ENCODE data around the gene HNRNPH2.

Gene HNRNPH2

GRCh38 chrX:101397779-101398178 is 10.2 kb upstream of the HNRNPH2 start:
- DNase-seq = no peak

DNA sequence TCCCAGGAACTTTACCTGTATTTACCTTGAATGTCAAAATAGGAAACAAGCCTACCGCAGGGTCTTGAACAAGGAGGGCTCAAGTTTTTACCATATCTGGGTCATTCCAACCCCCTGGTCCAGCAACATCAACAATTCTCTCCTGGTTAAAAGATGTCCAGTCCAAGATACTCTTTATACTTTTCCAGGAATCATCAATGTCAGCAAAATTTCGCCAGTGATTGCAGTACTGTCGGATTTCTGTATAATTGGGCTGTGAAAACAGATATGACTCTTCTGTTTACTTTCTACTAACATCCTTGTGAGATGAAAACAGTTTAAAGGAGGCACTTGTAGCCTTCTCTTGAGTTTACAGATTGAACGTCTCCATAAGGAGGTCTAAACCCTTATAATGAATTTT is 9.3 kb upstream of the HNRNPH2 start:
- DNase-seq = no peak

DNA sequence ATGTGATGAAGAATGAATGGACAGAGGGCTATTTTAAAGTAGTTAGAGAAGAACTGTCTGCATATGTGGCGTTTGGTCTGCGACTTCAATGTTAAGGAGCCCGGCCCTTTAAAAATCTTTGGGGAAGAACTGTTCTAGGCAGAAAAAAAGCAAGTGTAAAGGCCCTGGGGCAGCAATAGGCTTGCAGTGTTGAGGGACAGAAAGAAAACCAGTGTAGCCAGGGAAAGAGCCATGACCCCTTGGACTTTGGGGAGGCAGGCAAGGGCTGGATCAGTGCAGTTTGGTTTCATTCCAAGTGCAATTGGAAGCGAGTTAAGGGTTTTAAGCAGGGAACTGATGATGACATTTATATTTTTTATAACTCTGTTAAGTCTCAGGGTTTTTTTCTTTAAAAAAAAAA is 8.2 kb upstream of the HNRNPH2 start:
- no peak for DNase-seq

- DNase-seq = no peak
These were observed 765 bp upstream of the HNRNPH2 start for GRCh38 chrX:101407167-101407747.

GRCh38 chrX:101408532-101408841 is 465 bp downstream of the HNRNPH2 start:
- DNase-seq = no peak

DNA sequence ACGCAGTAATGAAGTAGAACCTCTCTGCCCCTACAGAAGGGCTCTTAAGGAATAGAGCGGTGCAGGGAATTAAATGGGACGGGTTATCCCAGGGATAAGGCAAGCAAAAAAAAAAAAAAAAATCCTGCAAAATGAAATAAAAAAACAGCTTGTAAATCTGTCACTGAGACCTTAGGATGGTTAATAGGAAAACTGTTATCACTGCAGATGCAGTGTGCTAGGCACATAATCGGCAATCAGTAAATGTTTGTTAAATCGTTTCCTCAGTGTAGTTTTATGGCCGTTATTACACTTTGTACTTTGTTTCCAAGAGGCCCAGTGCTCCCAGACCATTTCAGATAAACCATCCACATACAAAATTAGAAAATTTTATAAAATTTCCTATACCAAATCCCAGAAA is 1.0 kb downstream of the HNRNPH2 start:
- DNase-seq = no peak

GRCh38 chrX:101410461-101410860 is 2.4 kb downstream of the HNRNPH2 start:
- DNase-seq = no peak

- no peak for DNase-seq
These were observed 4.0 kb downstream of the HNRNPH2 start for GRCh38 chrX:101411984-101412383.

DNA sequence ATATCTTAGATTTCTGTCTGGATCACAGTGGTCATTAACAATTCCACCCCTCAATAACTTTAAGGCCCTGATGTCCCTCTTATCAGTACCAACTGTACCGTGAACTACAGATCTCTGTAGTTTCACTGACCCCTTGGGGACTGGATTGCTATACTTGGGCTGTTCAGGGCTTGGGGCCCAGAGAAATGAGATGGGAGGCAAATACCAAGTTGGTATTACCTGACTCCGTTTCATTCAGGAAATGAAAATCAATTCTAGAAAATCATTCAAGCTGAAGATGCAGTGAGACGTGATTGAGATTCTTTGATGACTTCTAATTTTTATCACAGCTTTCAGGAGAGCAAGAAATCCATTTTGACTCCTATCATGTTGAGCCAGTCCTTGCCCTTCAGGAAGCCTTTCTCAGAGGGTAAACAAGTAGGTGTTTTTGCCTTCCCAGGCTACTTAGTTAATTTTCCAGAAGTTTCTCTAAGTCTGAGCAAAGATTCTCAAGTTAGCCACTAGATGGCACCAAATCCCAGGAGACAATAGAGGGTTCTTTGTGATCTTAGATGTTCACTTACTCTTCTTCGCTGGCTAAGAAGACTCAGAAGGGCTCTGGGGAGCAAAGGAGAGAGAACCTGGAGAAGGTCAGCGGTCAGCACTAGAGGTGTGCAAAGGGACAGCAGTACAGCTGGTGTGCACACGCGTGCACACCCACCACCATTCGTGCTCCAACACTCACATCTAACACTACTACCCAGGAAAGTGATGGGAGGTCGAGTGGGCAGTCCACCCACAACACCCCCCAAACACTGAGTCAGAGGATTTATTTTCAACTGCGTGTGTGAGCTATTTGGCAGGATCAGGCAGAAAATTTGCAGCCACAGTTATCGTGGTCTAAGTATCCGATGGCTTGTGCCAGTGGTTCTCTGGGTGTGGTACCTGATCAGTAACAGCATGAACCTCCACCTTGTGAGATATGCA is 7.4 kb downstream of the HNRNPH2 start:
- no peak for DNase-seq

GRCh38 chrX:101416691-101417090 is 8.7 kb downstream of the HNRNPH2 start:
- no peak for DNase-seq

DNA sequence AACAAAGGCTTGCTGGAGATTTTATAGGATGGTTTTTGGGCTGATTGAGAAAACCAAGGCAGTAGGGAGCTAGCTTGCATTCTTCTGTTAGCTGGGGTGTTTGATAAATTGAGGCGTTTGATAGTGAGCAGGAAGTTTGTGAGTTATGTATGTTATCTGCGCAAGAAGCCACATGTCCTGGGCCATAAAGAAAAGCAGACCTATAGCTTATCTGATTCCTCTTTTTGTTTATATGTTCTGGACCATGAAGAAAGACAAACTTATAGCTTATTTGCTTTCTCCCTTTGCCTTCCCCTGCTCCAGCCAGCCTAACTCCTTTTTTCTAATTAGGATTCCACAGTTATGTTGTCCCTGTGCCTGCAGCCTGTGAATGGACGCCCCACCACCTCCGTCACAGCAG is 9.2 kb downstream of the HNRNPH2 start:
- DNase-seq = no peak

DNA sequence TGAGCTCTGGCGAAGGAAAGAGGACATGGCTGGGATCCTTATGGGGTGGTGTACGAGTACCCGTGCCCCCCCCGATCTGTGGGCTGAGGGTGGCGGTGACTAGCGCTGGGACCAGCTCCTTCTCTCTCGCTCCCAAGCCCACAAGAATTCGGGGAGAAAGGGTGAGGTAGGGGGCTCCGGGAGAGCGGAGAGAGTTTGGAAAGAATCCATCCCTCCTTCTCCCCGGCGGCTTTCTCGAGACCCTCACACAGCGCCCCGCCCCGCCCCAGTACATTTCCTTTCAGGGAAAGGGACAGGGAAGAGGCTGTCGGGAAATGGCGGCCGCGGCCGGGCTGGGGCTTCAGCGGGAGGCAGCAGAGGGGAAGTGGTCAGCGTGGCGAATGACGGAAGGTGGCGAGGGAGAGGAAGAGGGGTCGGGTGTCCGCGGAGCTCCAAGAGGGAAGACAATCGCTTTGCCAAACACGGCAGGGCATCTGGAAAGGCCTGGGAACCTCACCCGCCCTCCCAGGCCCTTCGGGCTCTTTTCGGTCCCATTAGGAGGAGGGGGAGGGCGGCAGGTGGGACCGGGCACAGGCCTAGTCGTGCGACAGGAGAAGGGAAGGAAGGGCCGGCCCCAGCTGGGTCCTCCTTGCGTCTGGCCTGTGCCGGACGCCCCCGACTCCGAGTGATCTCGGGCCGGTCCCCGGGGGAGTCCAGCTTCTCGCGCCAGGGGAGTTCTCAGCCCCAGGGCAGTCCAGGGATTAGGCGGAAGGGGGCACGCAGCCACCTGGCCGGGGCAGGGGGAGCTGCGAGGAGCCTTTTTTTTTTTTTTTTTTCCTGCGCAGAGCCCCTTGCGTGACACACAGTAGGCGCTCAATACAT is 10.2 kb downstream of the HNRNPH2 start:
- peak; percentile 7 for DNase-seq

DNA sequence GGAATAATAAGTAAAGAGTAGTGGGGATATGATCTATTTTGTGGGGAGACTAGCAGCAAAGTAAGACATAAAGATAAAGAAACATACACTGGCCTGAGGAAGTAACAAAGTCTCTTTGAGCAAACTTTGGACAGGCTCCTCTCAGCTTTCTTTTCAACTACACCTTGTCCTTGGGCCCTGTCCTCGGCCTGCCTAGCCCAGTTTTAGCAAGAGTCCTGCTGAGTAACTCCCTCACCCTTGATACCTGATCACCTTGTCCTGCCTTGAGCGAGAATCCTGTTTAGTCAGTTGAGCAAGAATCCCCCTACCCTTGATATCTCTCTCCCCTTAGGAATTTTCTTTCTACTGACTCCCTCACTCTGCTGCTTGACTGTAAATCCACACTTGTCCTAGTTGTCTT is 11.5 kb downstream of the HNRNPH2 start:
- DNase-seq = no peak

DNA sequence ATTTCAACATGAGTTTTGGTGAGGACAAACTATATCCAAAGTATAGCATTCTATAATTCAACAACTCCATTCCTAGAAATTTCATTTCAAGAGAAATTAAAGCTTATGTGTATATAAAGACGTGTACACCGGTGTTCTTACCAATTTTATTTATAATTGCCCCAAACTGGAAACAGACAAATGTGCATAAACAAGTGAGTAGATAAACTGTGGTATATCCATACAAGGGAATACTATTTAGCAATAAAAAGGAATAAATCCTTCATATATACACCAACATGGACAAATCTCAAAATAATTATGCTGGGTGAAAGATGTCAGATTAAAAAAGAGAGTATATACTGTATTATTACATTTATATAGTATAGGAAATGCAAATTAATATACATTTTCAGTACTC is 19.9 kb downstream of the HNRNPH2 start:
- no peak for DNase-seq

DNA sequence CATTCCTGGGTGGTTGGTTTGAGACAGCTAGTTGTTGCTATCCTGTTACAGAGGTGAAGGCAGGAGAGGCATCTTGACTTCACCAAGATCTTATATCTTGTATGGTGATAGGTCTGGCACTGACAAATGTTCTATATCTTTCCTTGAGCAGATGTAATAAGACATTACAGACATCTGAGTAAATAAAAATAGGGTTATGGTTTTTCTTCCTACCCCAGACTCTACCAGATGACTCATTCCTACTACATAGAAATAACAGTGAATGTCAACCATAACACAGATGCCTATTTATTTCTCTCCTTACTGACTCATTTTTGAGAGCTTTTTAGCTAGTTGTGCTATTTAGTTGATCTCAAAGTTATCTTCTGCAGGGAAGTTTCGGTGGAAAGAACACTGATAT is 21.9 kb downstream of the HNRNPH2 start:
- no peak for DNase-seq

DNA sequence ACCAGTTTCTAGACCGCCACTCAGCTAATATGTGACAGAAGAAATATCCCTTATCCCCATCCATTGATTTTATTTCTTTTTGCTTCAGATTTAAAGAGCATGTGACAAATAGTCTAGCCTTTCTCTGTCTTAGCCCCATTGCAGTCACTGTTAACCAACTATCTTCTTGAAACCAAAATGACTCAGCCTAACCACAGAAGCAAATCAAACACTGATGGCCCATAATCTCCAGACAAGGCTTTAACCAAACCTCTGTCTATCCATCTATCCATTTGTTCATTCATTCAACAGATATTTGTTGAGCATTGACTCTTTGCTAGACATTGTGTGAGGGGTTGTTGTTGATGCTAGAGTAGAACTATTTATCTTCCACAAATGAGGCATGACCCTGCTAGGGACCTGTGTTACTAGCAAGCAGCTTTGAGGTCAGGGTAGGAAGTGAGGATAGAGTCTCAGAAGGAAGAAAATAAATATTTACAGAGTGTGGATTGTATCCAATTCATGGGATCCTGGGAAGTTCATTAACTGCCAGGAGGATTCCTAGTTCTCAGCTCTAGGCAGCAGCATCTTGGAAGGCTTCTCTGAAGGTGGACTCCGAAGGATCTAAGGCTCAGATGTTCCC is 22.5 kb downstream of the HNRNPH2 start:
- no peak for DNase-seq

DNA sequence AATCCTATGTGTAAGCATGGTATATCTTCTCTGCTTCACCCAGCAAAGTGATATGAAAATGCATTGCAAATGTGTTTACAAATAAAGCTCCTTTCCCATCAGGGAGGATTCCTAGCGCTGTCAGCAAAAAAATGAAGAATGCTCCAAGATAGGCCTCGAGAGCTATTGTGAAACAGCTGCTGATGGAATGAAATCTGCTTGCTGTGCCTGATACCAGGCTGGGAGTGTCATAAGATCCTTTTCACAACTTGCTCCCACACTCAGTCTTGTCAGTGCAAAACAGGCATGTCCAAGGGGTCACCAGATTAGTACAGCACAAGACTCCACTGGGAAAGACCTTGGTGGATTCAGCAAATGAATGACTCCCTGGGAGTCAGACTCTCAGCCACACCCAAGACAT is 34.1 kb downstream of the HNRNPH2 start:
- no peak for DNase-seq

DNA sequence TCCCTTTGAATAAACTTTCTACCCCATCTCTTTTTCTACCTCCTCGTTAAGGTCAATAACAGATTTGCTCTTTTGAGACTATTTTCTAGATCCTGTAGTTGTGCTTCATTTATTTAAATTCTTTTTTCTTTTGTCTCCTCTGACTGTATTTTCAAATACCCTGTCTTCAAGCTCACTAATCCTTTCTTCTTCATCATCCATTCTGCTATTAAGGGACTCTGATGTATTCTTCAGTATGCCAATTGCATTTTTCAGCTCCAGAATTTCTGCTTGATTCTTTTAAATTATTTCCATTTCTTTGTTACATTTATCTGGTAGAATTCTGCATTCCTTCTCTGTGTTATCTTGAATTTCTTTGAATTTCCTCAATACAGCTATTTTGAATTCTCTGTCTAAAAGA is 41.3 kb downstream of the HNRNPH2 start:
- no peak for DNase-seq

- no peak for DNase-seq
These were observed 42.1 kb downstream of the HNRNPH2 start for GRCh38 chrX:101450085-101450484.

- DNase-seq = no peak
These were observed 42.9 kb downstream of the HNRNPH2 start for GRCh38 chrX:101450961-101451360.

GRCh38 chrX:101452056-101452455 is 44.0 kb downstream of the HNRNPH2 start:
- DNase-seq = no peak

DNA sequence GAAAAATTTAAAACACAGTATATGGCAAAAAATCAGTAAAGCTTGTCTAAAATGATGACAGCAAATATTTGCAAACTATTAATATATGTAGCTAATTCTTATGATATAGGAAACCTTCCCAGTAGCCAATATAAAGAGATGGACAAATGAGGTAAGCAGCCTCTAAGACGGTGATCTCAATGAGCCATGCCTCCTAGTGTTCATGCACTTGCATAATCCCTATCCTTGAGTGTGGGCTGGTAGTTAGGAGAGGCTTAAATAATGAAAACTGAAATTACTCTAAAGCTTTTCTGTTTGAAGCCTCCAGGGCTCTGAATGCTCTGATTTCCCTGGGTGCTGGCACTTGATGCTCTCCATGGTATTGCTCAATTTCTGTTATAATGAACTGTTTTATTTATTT is 52.6 kb downstream of the HNRNPH2 start:
- no peak for DNase-seq

DNA sequence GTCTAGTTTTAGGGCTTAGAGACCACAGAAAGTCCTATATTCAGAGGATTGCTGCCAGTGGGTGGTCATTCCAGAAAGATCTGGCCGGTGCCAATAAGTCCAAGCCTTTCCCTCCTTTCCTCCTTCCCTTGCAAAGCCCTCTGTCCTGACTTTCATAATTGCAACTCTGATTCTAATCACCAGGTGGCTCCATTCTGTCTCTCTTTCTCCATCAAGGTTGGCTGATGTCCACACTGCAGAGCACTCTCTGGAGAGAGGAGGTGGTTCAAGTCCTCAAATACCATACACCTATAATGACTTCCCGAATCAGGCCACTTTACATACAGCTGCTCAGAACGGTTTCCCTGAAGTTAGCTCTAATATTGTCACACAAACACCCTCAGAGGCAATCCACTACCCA is 54.9 kb downstream of the HNRNPH2 start:
- DNase-seq = no peak
